Measurements from ENCODE around the gene RERE. TPM values are rescaled to one million over a fixed set of nuclear protein-coding genes. Genes with fewer than 3 reads are reported as not detected.

The RERE gene
- total RNA-seq, 2 donors from 2014 or later = 207 to 322 TPM

DNA sequence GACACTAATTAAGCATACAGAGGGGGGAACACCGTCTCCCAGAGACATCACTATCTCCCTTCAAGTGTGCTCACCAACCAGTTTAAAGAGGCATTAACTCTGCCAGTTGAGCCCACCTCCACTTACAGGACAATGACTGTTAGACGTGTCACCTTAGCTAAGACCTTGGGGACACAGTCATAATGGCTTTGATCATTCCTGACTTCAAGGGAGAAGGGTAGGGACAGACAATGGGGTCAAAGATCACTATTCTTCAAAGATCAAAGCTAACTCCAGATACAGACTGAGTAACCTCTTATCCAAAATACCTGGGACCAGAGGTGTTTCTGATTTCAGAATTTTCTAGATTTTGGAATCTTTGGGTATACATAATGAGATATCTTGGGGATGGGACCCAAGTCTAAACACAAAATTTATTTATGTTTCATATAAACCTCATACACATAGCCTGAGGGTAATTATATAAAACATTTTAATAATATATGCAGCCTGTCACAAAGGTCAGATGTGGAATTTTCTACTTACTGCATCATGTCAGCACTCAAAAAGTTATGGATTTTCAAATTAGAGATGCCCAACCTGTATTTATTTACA is 253.4 kb downstream of the RERE start:
- H3K4me3 ChIP-seq = no peak overlapping the region
- no peaks in the 10 kb centered on the region for H3K36me3 ChIP-seq
- H3K27me3 ChIP-seq (replicated peaks; ENCODE audit: insufficient read depth) = no peaks in the 10 kb centered on the region
- no peak for TF ChIP-seq CTCF (IDR thresholded peaks at IDR 0.05)
- no peaks in the 10 kb centered on the region for H3K4me1 ChIP-seq (replicated peaks)
- WGBS = 56% methylated on average over 2 of the region's 2 CpGs
- intact Hi-C loops (cut with DNase I) = loop anchor here (5.0 to 10.0 kb wide), 3 partner anchors 99 to 283 kb away; no protein-coding TSS in a partner anchor
- H3K27ac ChIP-seq = no peak overlapping the region
- DNase-seq (ENCODE audit: low spot score) = no peak
- no peaks in the 10 kb centered on the region for H3K9me3 ChIP-seq

GRCh38 chr1:8562881-8563865 is 254.3 kb downstream of the RERE start:
- DNase-seq (ENCODE audit: low spot score) = no peak
- Histone ChIP-seq H3K4me3 (no peak overlapping the region), H3K27me3 (replicated peaks; ENCODE audit: insufficient read depth) (no peaks in the 10 kb centered on the region), H3K9me3 (no peaks in the 10 kb centered on the region), H3K27ac (no peak overlapping the region), H3K4me1 (replicated peaks) (no peaks in the 10 kb centered on the region), H3K36me3 (no peaks in the 10 kb centered on the region)
- TF ChIP-seq POLR2A (IDR thresholded peaks at IDR 0.05) (no peak), POLR2AphosphoS5 (IDR thresholded peaks at IDR 0.05) (no peak), CTCF (IDR thresholded peaks at IDR 0.05) (no peak)
- 65% methylated on average over 4 of the region's 4 CpGs for WGBS
- intact Hi-C loops (cut with DNase I) = loop anchor here (5.0 to 10.0 kb wide), 3 partner anchors 98 to 284 kb away; no protein-coding TSS in a partner anchor

- no peaks in the 10 kb centered on the region for H3K27me3 ChIP-seq (replicated peaks; ENCODE audit: insufficient read depth)
- H3K27ac ChIP-seq = no peak overlapping the region
- TF ChIP-seq CTCF (IDR thresholded peaks at IDR 0.05) (no peak), POLR2A (IDR thresholded peaks at IDR 0.05) (no peak), POLR2AphosphoS5 (IDR thresholded peaks at IDR 0.05) (no peak)
- H3K4me1 ChIP-seq (replicated peaks) = no peaks in the 10 kb centered on the region
- H3K9me3 ChIP-seq = no peaks in the 10 kb centered on the region
- DNase-seq (ENCODE audit: low spot score) = no peak
- WGBS = 98% methylated on average over 2 of the region's 2 CpGs
- no peak overlapping the region for H3K4me3 ChIP-seq
- intact Hi-C loops (cut with DNase I) = loop anchor here (5.0 to 10.0 kb wide), 3 partner anchors 97 to 285 kb away; no protein-coding TSS in a partner anchor
- H3K36me3 ChIP-seq = no peaks in the 10 kb centered on the region
These were observed 255.2 kb downstream of the RERE start for GRCh38 chr1:8562222-8562621.

DNA sequence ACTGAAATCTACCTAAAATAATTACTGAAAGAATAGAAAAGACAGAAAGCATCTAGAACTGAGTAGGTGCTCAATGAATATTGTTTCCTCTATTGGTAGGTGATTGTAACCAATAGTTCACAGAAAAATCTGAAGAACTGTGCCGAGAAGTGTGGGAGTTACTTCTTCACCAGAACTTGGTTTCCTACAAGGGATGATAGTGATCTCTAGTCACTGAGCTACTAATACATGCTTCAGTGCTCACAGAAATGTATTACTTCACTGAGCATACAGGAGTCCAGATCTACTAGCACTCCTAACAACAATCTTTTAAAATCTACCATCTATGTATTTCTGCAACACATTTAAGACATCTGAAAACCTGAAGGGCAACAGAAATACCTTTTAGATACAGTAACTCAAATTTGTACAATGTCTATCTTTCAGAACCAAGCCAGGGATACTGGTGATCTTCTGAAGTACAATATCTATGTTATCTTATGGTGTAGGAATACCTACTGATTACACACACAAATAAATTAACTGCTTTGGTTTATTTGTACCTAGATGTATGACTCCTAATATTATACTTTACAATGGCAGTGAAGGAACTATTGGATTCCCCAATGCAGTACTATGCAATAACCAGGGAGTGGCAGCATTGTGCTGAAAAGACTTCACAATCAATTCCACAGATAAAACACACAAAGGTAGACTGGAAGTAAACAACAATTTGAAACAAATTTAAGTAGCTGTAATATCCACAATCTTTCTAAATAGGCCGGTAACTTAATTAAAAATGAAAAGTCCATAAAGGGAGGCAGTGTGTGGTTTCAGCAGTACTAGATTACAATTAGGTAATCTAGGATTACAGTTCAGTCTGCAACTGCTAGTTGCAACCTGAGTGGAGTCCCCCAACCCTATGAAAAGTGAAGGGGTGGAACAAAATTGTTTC is 256.6 kb downstream of the RERE start:
- TF ChIP-seq POLR2A (IDR thresholded peaks at IDR 0.05) (no peak), CTCF (IDR thresholded peaks at IDR 0.05) (peak; percentile 76 to 97 (median 89)), POLR2AphosphoS5 (IDR thresholded peaks at IDR 0.05) (peak; percentile 73)
- H3K4me3 ChIP-seq = no peak overlapping the region
- H3K27me3 ChIP-seq (replicated peaks; ENCODE audit: insufficient read depth) = no peaks in the 10 kb centered on the region
- H3K4me1 ChIP-seq (replicated peaks) = no peaks in the 10 kb centered on the region
- H3K9me3 ChIP-seq = no peaks in the 10 kb centered on the region
- intact Hi-C loops (cut with DNase I) = loop anchor here (2.0 to 10.0 kb wide), 4 partner anchors 96 to 286 kb away; no protein-coding TSS in a partner anchor
- WGBS = 21% methylated on average over 2 of the region's 2 CpGs
- DNase-seq (ENCODE audit: low spot score) = peak; percentile 24
- H3K27ac ChIP-seq = peak overlapping the region in 1 of 2 donors; percentile 28
- H3K36me3 ChIP-seq = no peaks in the 10 kb centered on the region
